Smooth muscle cell (in vitro differentiated cells): ENCODE measurements around the gene NEDD8. TPM values are rescaled to one million over a fixed set of nuclear protein-coding genes. Genes with fewer than 3 reads are reported as not detected.

Experiments used
- DNase-seq: peaks from one replicate; lab custom pipeline; 2025; ENCODE audit not compliant: unreplicated experiment; lab: John Stamatoyannopoulos, UW
- H2AFZ ChIP-seq: fragments of 200-600 bp; sonication (generic); 2 replicates; pipeline ENCODE4 v1.6.0; 2016; ENCODE audit warnings: antibody characterized with exemption, low read depth, mild to moderate bottlenecking
- H3F3A ChIP-seq: fragments of 200-600 bp; sonication (generic); 2 replicates; pipeline ENCODE4 v1.6.0; 2017; ENCODE audit warnings: antibody characterized with exemption, low read depth
- H3K27ac ChIP-seq: fragments of 200-600 bp; sonication (generic); 2 replicates; pipeline ENCODE4 v1.5.1; 2016; ENCODE audit warnings: low read depth, mild to moderate bottlenecking
- H3K27me3 ChIP-seq: fragments of 200-600 bp; sonication (generic); 2 replicates; pipeline ENCODE4 v1.6.1; 2016; ENCODE audit warnings: low read depth, mild to moderate bottlenecking
- H3K36me3 ChIP-seq: fragments of 200-600 bp; sonication (generic); 2 replicates; pipeline ENCODE4 v1.5.1; 2016; ENCODE audit warnings: low read depth
- H3K4me1 ChIP-seq: fragments of 200-600 bp; sonication (generic); 2 replicates; pipeline ENCODE4 v1.5.1; 2016; ENCODE audit warnings: low read depth
- H3K4me2 ChIP-seq: fragments of 200-600 bp; sonication (generic); 2 replicates; pipeline ENCODE4 v1.6.0; 2016; ENCODE audit warnings: mild to moderate bottlenecking
- H3K4me3 ChIP-seq: fragments of 200-600 bp; sonication (generic); 2 replicates; pipeline ENCODE4 v1.5.1; 2016; ENCODE audit warnings: mild to moderate bottlenecking
- H3K79me2 ChIP-seq: fragments of 200-600 bp; sonication (generic); 2 replicates; pipeline ENCODE4 v1.6.0; 2016; ENCODE audit warnings: low read depth, mild to moderate bottlenecking
- H3K9ac ChIP-seq: fragments of 200-600 bp; sonication (generic); 2 replicates; pipeline ENCODE4 v1.6.0; 2016; ENCODE audit warnings: low read depth
- H3K9me3 ChIP-seq: fragments of 200-600 bp; sonication (generic); replicated peaks from 2 replicates; pipeline ENCODE4 v1.5.1; 2016; ENCODE audit warnings: low read depth
- H4K20me1 ChIP-seq: fragments of 200-600 bp; sonication (generic); 2 replicates; pipeline ENCODE4 v1.6.0; 2016; ENCODE audit warnings: low read depth
- CTCF ChIP-seq: fragments of 200-600 bp; sonication (generic); IDR thresholded peaks from 2 replicates; pipeline ENCODE4 v1.5.1; 2017; ENCODE audit warnings: borderline replicate concordance, mild to moderate bottlenecking, antibody characterized with exemption; ENCODE audit not compliant: insufficient read depth, poor library complexity, severe bottlenecking
- WGBS: methylation state at CpG from one replicate; pipeline ENCODE4 v1.1.7; 2016; ENCODE audit warnings: low lambda C conversion rate; 5-methylcytosine and 5-hydroxymethylcytosine counted together
- polyA plus RNA-seq: library from polyadenylated mRNA; unstranded; fragments of >200 nt; fragmentation: Nextera tagmentation; extraction: Ambion mirVana; gene quantifications from 2 replicates; pipeline ENCODE4 v1.2.1, GENCODE V29; 2016
- total RNA-seq: library from RNA; depleted of rRNA; stranded (reverse); fragments of >200 nt; gene quantifications from 2 replicates; pipeline ENCODE4 v1.2.3, GENCODE V29; 2014

NEDD8 gene
- total and polyA plus RNA-seq, 2 experiments from 2014 or later = 211 to 375 TPM

GRCh38 chr14:24186831-24187538, 45.2 kb downstream of the NEDD8 start:
- peaks cover 11% of the 10 kb centered on the region for H3K4me1 ChIP-seq
- no peaks in the 10 kb centered on the region for H3K27me3 ChIP-seq
- no peak overlapping the region for H2AFZ ChIP-seq
- no peak overlapping the region for H3K9ac ChIP-seq
- H3K36me3 ChIP-seq = no peaks in the 10 kb centered on the region
- H3K27ac ChIP-seq = no peak overlapping the region
- no peaks in the 10 kb centered on the region for H3K9me3 ChIP-seq
- no peak for DNase-seq
- no peak overlapping the region for H3K4me3 ChIP-seq
- H3F3A ChIP-seq = peaks cover 10% of the 10 kb centered on the region
- TF ChIP-seq CTCF = no peak
- no peak overlapping the region for H3K4me2 ChIP-seq
- no peaks in the 10 kb centered on the region for H4K20me1 ChIP-seq
- H3K79me2 ChIP-seq = peaks cover 9% of the 10 kb centered on the region
- 96% methylated on average over 10 of the region's 10 CpGs for WGBS

- Histone ChIP-seq H3K9me3 (no peaks in the 10 kb centered on the region), H4K20me1 (no peaks in the 10 kb centered on the region), H3K27me3 (no peaks in the 10 kb centered on the region), H3K36me3 (no peaks in the 10 kb centered on the region), H3K9ac (no peak overlapping the region), H3K4me1 (peaks cover 11% of the 10 kb centered on the region), H3K4me3 (no peak overlapping the region), H3K79me2 (peaks cover 9% of the 10 kb centered on the region), H2AFZ (no peak overlapping the region), H3F3A (peaks cover 10% of the 10 kb centered on the region), H3K27ac (no peak overlapping the region), H3K4me2 (no peak overlapping the region)
- TF ChIP-seq CTCF = no peak
- DNase-seq = no peak
- WGBS = 96% methylated on average over 11 of the region's 11 CpGs
These were observed 46.4 kb downstream of the NEDD8 start for GRCh38 chr14:24185741-24186140.

GRCh38 chr14:24185026-24185425, 47.1 kb downstream of the NEDD8 start:
- Histone ChIP-seq H3K27ac (no peak overlapping the region), H3K4me1 (peaks cover 11% of the 10 kb centered on the region), H3K4me2 (no peak overlapping the region), H3K9ac (no peak overlapping the region), H2AFZ (no peak overlapping the region), H4K20me1 (no peaks in the 10 kb centered on the region), H3K27me3 (no peaks in the 10 kb centered on the region), H3K79me2 (peaks cover 9% of the 10 kb centered on the region), H3K4me3 (no peak overlapping the region), H3K36me3 (no peaks in the 10 kb centered on the region), H3F3A (peaks cover 10% of the 10 kb centered on the region), H3K9me3 (no peaks in the 10 kb centered on the region)
- WGBS = 99% methylated on average over 7 of the region's 7 CpGs
- no peak for TF ChIP-seq CTCF
- DNase-seq = no peak
